ENCODE measurements around the gene SPIN3.
"Not testable (repeated sequence)": the region's sequence is repeated elsewhere in the genome, so short reads cannot be mapped to it uniquely, and the experiment has no call there.

The SPIN3 gene

GRCh38 chrX:56995271-56995994, at the start of gene SPIN3:
TSS of gene SPIN3 (minus strand) at chrX:56995541. CDS start at chrX:56994947, 594 bp downstream.
- peak; percentile 32 for DNase-seq

DNA sequence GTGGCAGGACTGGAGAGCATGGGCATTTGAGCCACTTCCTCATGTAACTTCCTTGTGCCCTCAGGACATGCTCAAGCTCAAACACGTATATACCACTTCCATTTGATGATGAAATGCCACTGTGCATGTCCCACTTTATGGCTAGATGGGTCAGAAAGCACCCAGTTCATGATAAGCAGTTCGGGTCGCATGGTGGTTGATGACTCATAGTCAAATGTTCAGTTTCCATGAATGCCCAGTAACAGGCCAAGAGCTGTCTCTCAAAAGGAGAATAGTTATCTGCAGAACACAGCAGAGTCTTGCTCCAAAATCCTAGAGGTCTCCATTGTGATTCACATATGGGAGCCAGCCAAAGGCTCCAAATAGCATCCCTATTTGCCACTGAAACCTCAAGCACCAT, 48.9 kb upstream of the SPIN3 start:
- no peak for DNase-seq

- not testable (repeated sequence) for DNase-seq
Observed at GRCh38 chrX:57037265-57037664, 41.9 kb upstream of the SPIN3 start.

DNA sequence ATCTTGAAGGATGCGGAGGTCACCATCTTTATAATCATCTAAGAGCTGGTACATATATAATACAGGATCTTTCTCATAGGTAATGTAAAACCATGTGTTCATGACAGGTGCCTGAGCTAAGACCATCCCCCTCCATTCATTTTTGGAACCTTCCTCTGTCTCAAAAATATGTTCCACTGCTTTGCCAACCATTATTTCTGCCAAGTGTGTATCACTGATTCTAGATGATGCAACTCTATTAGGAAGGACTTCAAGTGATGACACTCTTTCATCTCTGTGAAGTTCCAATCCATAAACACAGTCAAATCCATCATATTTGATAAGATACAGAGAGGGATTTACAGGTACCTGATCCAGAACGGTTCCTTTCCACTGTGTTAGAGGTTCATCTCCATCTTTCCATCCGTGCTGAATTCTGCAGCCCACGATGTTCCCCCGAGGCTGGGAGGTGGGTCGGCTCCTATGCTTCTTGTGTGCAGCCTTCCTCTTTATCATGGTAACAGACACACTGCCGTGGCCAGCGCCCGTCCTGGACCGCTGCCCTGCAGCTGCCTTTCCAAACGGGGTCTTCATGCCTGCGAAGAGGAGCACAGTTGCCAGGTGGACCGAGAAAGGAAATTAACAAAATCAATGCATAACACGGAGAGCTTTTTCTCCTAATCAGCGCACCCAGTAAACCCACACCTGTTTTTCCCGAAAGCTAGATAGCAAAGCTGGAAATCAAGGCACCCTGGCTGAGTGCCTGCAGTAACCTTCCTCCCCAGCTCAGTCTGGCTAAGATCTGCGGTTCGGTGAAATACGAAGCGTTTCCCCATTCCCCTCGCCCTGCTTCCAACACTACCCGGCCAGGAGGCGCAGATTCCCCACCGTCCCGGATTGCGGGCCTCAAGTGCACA, 718 bp downstream of the SPIN3 start:
- DNase-seq: peak; percentile 3

GRCh38 chrX:56987741-56988140, 7.6 kb downstream of the SPIN3 start:
- no peak for DNase-seq

DNA sequence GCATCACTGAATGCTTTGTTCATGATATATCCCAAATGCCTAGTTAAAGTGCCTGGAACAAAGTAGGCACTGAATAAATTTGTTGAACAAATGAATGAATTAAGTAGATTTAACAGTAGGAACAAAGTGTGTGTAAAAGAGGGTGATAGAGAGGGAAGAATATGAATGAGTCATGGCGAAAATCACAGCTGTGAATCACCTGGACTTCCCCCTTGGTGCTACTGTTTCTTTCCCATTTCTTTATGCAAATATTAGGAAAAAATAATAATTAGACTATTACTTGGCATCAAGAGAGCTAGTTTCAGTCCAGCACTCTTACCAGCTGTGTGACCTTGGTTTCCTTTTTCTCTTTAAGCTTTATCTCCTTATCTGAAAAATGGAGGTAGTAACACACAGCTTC, 9.2 kb downstream of the SPIN3 start:
- DNase-seq: peak; percentile 36

DNA sequence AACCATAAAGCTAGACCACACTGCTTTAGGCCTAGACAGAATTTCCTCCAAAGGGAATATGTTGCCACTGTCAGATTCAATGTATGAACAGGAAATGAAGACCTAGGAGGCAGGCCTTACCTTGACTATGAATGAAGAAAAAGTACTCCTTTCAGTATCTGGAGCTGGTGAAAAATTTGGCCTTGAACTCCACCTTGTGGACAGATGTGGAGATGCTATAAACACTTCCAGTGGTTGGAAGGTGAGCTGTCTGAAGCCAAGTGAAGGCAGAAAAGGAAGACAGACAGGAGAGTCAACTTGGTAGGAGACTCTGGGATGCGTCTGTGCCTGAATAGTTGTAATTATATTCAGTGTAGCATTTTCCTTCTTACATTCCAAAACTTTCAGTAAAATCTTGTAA, 17.2 kb downstream of the SPIN3 start:
- peak; percentile 32 for DNase-seq

DNA sequence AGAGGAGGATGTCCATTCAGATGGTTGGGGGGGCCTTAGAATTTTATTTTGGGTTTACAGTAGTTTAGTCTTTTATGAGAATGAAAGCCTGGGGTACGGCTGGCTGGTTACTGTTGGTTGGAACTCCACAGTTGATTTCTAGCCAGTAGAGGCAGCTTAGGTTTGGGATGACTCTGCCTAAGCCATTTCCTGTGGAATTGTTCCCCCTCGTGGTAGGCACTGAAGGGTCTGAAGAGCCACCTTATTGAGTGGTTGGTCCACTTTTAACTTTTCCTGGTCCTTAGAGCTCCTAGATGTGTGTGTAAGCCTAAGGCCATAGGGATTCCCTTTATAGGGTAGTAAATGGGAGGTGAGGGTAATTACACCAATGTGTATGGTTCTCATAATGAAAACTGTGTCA, 19.7 kb downstream of the SPIN3 start:
- no peak for DNase-seq

DNA sequence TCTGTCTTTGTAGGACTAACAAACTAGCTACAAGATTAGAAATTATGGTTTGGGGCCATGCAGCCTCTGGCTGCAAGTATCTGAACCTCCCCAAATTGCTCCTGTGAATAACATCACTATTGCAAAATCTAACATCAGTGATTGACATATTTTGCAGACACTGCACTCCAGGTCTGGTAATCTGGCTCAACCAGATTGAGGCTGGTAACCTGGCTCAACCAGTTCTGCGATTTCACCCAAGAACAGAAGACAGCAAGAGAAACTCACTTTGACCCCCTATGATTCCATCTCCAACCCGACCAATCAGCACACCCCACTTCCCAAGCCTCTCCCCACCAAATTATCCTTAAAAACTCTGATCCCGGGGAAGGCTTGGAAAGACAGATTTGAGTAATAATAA, 20.9 kb downstream of the SPIN3 start:
- DNase-seq: no peak

DNA sequence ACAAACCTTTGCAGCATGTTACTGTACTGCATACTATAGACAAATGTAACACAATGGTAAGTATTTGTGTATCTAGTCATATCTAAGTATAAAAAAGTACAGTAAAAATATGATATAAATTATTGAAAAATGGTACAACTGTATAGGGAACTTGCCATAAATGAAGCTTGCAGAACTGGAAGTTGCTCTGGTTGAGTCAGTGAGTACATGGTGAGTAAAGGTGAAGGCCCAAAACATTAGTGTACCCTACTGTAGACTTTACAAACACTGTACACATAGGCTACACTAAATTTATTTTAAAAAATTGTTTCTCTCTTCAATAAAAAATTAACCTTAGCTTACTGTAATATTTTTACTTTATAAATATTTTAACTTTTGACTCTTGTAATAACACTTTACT, 25.8 kb downstream of the SPIN3 start:
- DNase-seq: no peak

GRCh38 chrX:56968980-56969379, 26.4 kb downstream of the SPIN3 start:
- no peak for DNase-seq

- DNase-seq: no peak
Observed at GRCh38 chrX:56963377-56963776, 32.0 kb downstream of the SPIN3 start.

DNA sequence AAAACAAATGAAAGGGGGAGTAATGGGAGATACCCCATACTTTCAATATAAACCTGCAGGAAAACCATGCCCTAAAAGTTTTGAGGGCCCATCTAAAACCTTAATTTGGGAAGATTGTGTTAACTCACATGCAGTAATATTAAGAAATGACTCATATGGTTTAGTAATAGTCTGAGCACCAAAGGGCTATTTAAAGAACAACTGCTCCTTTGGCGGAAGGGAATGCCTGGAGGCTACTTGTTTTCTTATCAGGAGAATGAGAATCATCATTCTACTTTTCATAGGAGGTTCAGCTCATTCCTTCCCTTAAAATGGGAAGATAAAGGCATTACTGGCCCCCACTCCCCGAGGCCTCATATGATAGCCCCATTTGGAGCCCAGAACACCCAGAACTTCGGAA, 47.6 kb downstream of the SPIN3 start:
- DNase-seq: no peak

GRCh38 chrX:56946201-56946600, 49.1 kb downstream of the SPIN3 start:
- not testable (repeated sequence) for DNase-seq

DNA sequence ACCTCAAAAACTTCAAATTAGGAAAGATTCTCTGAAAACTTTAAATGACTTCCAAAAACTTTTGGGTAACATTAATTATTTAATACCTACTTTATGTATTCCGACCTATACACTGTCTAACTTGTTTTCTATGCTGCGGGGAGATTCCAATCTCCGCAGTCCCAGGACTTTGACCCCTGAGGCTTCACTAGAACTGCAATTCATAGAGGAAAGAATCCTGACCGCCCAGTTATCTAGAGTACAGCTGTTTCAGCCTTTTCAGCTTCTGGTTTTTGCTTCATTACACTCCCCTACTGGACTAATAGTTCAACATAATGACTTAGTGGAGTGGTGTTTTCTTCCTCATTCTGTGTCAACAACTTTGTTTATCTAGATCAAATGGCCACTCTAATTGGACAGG, 50.1 kb downstream of the SPIN3 start:
- not testable (repeated sequence) for DNase-seq

DNA sequence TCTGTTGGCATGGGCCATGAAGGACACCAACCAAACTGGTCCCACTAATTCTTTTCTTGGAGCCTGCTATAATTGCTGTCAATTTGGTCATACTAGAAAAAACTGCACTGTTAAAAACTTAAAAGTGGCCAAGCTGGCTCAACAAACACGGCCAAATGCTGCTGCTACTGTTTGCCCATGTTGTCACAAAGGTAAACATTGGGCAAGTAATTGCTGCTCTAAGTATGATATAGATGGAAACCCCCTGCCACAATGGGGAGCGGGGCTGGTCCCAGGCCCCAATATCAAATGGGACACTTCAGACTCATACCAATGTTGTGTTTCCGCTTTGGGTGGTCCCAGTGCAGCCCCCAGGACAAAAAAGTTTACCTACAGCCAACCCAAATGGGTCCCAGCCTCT, 52.1 kb downstream of the SPIN3 start:
- DNase-seq: no peak

Measured in inflammatory macrophage treated with lipopolysaccharide for 4 hours (primary cell).